Upper lobe of left lung (tissue), 4 donors: Measurements from ENCODE around the gene CDH12.

ENCODE experiments used
- POLR2A ChIP-seq, 4 donors: fragments of 450-650 bp; IDR thresholded peaks; one replicate each; pipeline ENCODE4 v1.5.1; 2016 to 2017; ENCODE audit warnings: antibody characterized with exemption in 4 of 4, mild to moderate bottlenecking in 2 of 4
- POLR2AphosphoS5 ChIP-seq, 2 donors: sonication (generic); formaldehyde crosslinking; IDR thresholded peaks; one replicate each; pipeline ENCODE4 v1.5.1; 2017; ENCODE audit warnings: antibody characterized with exemption in 2 of 2
- TF ChIP-seq, protein P1 (sequence below), 6 experiments: fragments of 450-650 bp in 4 of 6; fragments of 200-600 bp in 2 of 6; sonication (generic) in 2 of 6; IDR thresholded peaks; one replicate each; pipeline ENCODE4 v1.5.1; 2016 to 2019; ENCODE audit warnings: antibody characterized with exemption in 6 of 6

DNA sequence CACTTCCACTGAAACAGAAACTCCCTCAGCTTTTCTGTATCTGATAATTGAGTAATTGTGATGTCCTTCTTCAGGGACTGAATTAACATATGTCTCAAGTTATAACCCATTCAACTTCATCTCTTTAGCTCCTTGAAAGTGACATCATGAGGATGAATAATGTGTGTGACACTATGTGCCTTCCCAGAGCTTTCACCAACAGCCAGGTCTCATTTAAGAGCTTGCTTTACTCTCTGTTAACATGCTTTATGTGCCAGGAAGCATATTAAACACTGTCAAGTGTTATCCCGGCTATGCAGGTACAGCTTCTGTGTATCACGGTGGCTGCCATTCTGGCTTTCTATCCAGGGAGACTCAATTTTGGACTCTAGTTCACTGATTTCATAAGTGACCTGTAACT is 799.9 kb downstream of the CDH12 start:
- TF ChIP-seq, protein P1, sequence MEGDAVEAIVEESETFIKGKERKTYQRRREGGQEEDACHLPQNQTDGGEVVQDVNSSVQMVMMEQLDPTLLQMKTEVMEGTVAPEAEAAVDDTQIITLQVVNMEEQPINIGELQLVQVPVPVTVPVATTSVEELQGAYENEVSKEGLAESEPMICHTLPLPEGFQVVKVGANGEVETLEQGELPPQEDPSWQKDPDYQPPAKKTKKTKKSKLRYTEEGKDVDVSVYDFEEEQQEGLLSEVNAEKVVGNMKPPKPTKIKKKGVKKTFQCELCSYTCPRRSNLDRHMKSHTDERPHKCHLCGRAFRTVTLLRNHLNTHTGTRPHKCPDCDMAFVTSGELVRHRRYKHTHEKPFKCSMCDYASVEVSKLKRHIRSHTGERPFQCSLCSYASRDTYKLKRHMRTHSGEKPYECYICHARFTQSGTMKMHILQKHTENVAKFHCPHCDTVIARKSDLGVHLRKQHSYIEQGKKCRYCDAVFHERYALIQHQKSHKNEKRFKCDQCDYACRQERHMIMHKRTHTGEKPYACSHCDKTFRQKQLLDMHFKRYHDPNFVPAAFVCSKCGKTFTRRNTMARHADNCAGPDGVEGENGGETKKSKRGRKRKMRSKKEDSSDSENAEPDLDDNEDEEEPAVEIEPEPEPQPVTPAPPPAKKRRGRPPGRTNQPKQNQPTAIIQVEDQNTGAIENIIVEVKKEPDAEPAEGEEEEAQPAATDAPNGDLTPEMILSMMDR (IDR thresholded peaks at IDR 0.05) = no peak
- no peak for TF ChIP-seq POLR2A (IDR thresholded peaks at IDR 0.05)
- TF ChIP-seq POLR2AphosphoS5 (IDR thresholded peaks at IDR 0.05) = no peak
